Psoas muscle (tissue), 8 donors: ENCODE measurements around the gene SPEM3. TPM values are rescaled to one million over a fixed set of nuclear protein-coding genes. Genes with fewer than 3 reads are reported as not detected.
A peak's percentile ranks its signal among the peaks of the same experiment; 100 is the strongest.

ENCODE experiments used
- ATAC-seq, 4 donors: fragments of 200-7000 bp; cut with Tn5 transposase; one replicate each; pipeline ENCODE4 v1.9.1; 2020; ENCODE audit warnings: moderate library complexity in 3 of 4, mild to moderate bottlenecking in 2 of 4
- DNase-seq, 2 donors: peaks; one replicate each; pipeline ENCODE4 v3.0.0-alpha.2; 2020
- H3K27ac ChIP-seq: fragments of 200-600 bp; one replicate; pipeline ENCODE4 v1.8.0; 2022
- H3K27me3 ChIP-seq, 3 donors: fragments of 200-600 bp in 1 of 3; one replicate each; pipeline versions ENCODE4 v1.6.1 to v1.8.0; 2013 to 2022; ENCODE audit warnings: low read length in 2 of 3, mild to moderate bottlenecking in 2 of 3, moderate library complexity in 1 of 3; ENCODE audit not compliant: insufficient read depth in 3 of 3
- H3K36me3 ChIP-seq, 2 donors: fragments of 200-600 bp in 1 of 2; one replicate each; pipeline versions ENCODE4 v1.6.1 to v1.8.0; 2013 to 2022; ENCODE audit warnings: low read depth in 1 of 2, mild to moderate bottlenecking in 1 of 2, moderate library complexity in 1 of 2; ENCODE audit not compliant: insufficient read depth in 1 of 2
- H3K4me1 ChIP-seq: fragments of 200-600 bp; one replicate; pipeline ENCODE4 v1.8.0; 2022
- H3K4me3 ChIP-seq: fragments of 200-600 bp; one replicate; pipeline ENCODE4 v1.8.0; 2022; ENCODE audit warnings: mild to moderate bottlenecking
- H3K9me3 ChIP-seq: fragments of 200-600 bp; one replicate; pipeline ENCODE4 v1.8.0; 2022
- CTCF ChIP-seq: fragments of 200-600 bp; IDR thresholded peaks from one replicate; pipeline ENCODE4 v1.8.0; 2022; ENCODE audit warnings: antibody characterized with exemption
- WGBS, 3 donors: extraction: QIAGEN DNeasy Blood & Tissue Kit; methylation state at CpG; one replicate each; pipeline versions ENCODE4 v1.1.6 to v1.1.7; 2013; 5-methylcytosine and 5-hydroxymethylcytosine counted together
- intact Hi-C, 2 donors: fragments of 100-400 bp; cut with DNase I; formaldehyde crosslinking; loops; one replicate each; pipeline versions ENCODE4 v1.11.0 to v1.14.2; 2022
- polyA plus RNA-seq, 3 donors: library from polyadenylated mRNA; stranded (reverse); fragments of 200-250 nt; gene quantifications; one replicate each; pipeline ENCODE4 v1.2.3, GENCODE V29; 2013
- total RNA-seq, 4 donors: library from RNA; stranded (reverse); fragmentation: NEBNext Ultra II Directional in 2 of 4; extraction: Animal tissue kit (Norgen Biotek cat#: 25700) in 2 of 4; gene quantifications; one replicate each; pipeline versions ENCODE4 v1.2.1 to v1.2.4, GENCODE V29; 2021 to 2023
- donor health status: healthy with polysubstance abuse.
- donor health status: DM: no; HTN: no; CAD: no; lungs with moderate emphysema.
- donor health status: Bipolar disorder and iron deficiency.
- donor health status: healthy.
- donor health status: DM: yes; HTN: yes; CAD: no.
- donor health status: DM: no; HTN: no; CAD: no.
- donor health status: DM: no; HTN: no; CAD: no.
- donor health status: DM: yes; HTN: yes; CAD: no.

Gene SPEM3
- total and polyA plus RNA-seq, 7 donors, result 0.01 TPM; not detected in 6

DNA sequence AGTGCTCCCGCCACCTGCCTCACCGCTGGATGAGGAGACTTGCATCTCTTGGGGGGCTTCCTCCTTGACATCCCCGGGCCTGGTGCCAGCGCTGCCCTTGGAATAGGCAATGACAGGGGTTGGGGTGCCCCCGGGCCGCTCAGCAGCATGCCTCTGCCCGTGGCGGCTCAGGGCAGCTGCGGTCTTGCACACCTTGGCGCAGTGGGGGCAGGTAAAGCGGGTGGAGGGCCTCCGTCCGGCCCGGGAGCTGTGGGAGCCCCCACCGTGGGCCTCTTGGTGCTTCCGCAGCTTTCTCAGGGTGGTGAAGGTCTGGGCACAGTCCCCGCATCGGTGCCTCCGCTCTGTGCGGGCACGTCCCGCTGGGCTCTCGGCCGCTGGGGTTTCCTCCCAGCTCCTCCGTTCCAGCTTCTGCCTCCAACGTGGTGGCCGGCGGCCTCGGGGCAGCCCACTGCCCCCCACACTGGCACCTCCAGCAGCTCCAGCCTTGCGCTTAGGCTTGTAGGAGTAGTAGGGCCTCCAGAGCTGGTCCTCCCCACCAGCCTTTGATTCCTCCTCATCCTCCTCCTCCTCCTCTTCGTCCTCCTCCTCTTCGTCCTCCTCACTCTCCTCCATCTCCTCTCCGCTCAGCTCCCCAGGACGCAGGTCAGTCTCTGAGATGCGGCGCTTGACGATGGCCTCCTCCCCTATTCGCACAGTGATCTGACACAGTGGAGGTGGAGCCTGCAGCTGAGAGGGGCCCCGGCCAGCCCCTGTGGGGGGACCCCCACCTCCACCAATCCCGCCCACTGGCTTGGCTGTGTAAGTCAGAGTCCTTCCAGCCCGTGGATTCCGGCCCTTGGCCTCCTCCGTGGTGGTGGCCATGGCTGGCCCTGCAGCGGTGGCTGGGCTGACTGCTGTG is 34.1 kb downstream of the SPEM3 start:
- Histone ChIP-seq H3K27me3 (no peaks in the 10 kb centered on the region), H3K36me3 (peaks cover 0 to 57% of the 10 kb centered on the region in 2 donors), H3K4me3 (no peak overlapping the region), H3K27ac (no peak overlapping the region), H3K4me1 (peaks cover 17% of the 10 kb centered on the region), H3K9me3 (no peaks in the 10 kb centered on the region)
- ATAC-seq, result no peak
- DNase-seq, result no peak
- 89 to 91% (median 89%) methylated on average over 42 to 44 of the region's 44 CpGs for WGBS, 3 donors
- intact Hi-C loops, result no loop called here
- no peak for TF ChIP-seq CTCF

- intact Hi-C loops, result no loop called here
- H3K9me3 ChIP-seq, result no peaks in the 10 kb centered on the region
- ATAC-seq (no peak), DNase-seq (no peak)
- H3K4me1 ChIP-seq, result peaks cover 17% of the 10 kb centered on the region
- TF ChIP-seq CTCF, result no peak
- H3K27me3 ChIP-seq, result no peaks in the 10 kb centered on the region
- H3K4me3 ChIP-seq, result no peak overlapping the region
- peaks cover 0 to 52% of the 10 kb centered on the region in 2 donors for H3K36me3 ChIP-seq
- WGBS, 3 donors, result 83 to 88% (median 87%) methylated on average over 14 of the region's 14 CpGs
- H3K27ac ChIP-seq, result no peak overlapping the region
These were observed 34.8 kb downstream of the SPEM3 start for GRCh38 chr17:7463372-7463846.

DNA sequence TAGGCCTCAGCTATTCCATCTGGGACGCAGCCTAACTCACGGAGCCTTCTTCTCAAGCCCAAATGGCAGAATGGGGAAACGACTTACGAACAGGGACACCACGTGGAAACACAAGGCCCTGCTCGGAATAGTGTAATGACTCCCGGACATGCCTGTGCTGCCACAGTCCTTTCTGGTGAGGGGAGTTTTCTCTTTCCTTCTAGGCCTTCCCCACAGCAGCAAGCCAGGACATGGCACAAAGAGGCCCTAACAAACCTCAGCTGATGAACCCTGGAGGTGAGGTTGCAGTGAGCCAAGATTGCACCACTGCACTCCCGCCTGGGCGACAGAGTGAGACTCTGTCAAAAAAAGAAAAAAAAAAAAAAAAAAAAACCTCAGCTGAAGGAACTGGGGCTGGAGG is 35.4 kb downstream of the SPEM3 start:
- ATAC-seq (no peak), DNase-seq (no peak)
- Histone ChIP-seq H3K27me3 (no peaks in the 10 kb centered on the region), H3K4me3 (no peak overlapping the region), H3K9me3 (no peaks in the 10 kb centered on the region), H3K27ac (no peak overlapping the region), H3K36me3 (peaks cover 0 to 47% of the 10 kb centered on the region in 2 donors), H3K4me1 (peaks cover 17% of the 10 kb centered on the region)
- intact Hi-C loops, result no loop called here
- 88 to 94% (median 94%) methylated on average over 9 of the region's 9 CpGs for WGBS, 3 donors
- TF ChIP-seq CTCF, result no peak

DNA sequence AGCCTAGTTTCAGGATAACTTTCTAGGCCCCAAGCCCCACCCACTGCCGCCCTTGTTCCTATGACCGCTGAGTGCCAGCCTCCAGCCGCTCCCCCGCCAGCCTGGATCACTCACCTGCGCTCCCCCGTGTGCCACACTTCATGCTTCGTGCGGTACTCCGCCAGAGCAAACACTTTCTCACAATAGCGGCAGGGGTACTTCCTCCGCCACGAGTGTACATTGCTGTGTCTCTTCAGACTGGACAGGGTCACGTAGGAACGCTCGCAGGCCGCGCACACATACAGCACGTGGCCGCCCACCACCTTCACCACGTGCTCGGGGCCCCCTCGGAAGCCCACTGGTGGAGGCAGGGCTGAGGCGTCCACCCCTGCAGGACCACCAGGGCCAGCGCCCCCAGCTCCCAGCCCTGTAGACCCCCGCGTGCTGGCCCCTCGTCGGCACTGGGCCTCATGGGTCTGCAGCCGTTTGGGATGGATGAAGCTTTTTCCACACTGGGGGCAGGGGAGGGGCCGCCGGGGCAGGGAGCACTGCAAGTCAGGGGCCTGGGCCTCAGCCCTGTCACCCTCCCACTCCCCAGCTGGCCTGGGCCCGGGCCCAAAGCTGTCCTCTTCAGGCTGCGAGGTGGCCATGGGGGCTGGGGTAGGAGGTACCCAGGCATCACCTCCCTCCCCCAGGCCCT is 37.1 kb downstream of the SPEM3 start:
- intact Hi-C loops, result no loop called here
- no peak for TF ChIP-seq CTCF
- Histone ChIP-seq H3K27me3 (no peaks in the 10 kb centered on the region), H3K4me1 (peaks cover 24% of the 10 kb centered on the region), H3K4me3 (no peak overlapping the region), H3K27ac (peak overlapping the region; percentile 66), H3K36me3 (peaks cover 0 to 47% of the 10 kb centered on the region in 2 donors), H3K9me3 (no peaks in the 10 kb centered on the region)
- peak in 2 of 4 donors; percentile 1 to 3 for ATAC-seq
- no peak for DNase-seq
- WGBS, 3 donors, result 84 to 88% (median 87%) methylated on average over 32 to 33 of the region's 33 CpGs
